Suprapubic skin (tissue), 4 donors: ENCODE measurements around the gene USP34. TPM values are rescaled to one million over a fixed set of nuclear protein-coding genes. Genes with fewer than 3 reads are reported as not detected.
"Not testable (repeated sequence)": the region's sequence is repeated elsewhere in the genome, so short reads cannot be mapped to it uniquely, and the experiment has no call there.

Experiments
- DNase-seq, 2 donors: peaks; one replicate each; pipeline ENCODE4 v3.0.0-alpha.2; 2019; ENCODE audit warnings: low spot score in 2 of 2
- H3K27ac ChIP-seq: fragments of 200-600 bp; sonication (generic); one replicate; pipeline ENCODE4 v1.5.1; 2019
- H3K27me3 ChIP-seq: fragments of 200-600 bp; sonication (generic); one replicate; pipeline ENCODE4 v1.5.1; 2019
- H3K36me3 ChIP-seq: fragments of 200-600 bp; sonication (generic); one replicate; pipeline ENCODE4 v1.5.1; 2019
- H3K4me1 ChIP-seq: fragments of 200-600 bp; sonication (generic); one replicate; pipeline ENCODE4 v1.5.1; 2019
- H3K4me3 ChIP-seq: fragments of 200-600 bp; sonication (generic); one replicate; pipeline ENCODE4 v1.5.1; 2019; ENCODE audit warnings: mild to moderate bottlenecking
- H3K9me3 ChIP-seq: fragments of 200-600 bp; sonication (generic); one replicate; pipeline ENCODE4 v1.5.1; 2019
- CTCF ChIP-seq, 2 donors: fragments of 200-600 bp in 1 of 2; fragments of 450-650 bp in 1 of 2; sonication (generic) in 1 of 2; IDR thresholded peaks; one replicate each; pipeline ENCODE4 v1.5.1; 2016 to 2019; ENCODE audit warnings: antibody characterized with exemption in 2 of 2, mild to moderate bottlenecking in 1 of 2, moderate library complexity in 1 of 2
- EP300 ChIP-seq: sonication (generic); formaldehyde crosslinking; IDR thresholded peaks from one replicate; pipeline ENCODE4 v1.6.1; 2017; ENCODE audit warnings: antibody characterized with exemption
- POLR2A ChIP-seq, 2 donors: fragments of 450-650 bp; IDR thresholded peaks; one replicate each; pipeline ENCODE4 v1.6.1; 2017; ENCODE audit warnings: antibody characterized with exemption in 2 of 2, mild to moderate bottlenecking in 2 of 2, moderate library complexity in 2 of 2
- POLR2AphosphoS5 ChIP-seq, 3 donors: sonication (generic); formaldehyde crosslinking; IDR thresholded peaks; one replicate each; pipeline ENCODE4 v1.6.1; 2017; ENCODE audit warnings: antibody characterized with exemption in 3 of 3
- WGBS: methylation state at CpG from one replicate; pipeline ENCODE4 v1.1.5; 2018; 5-methylcytosine and 5-hydroxymethylcytosine counted together
- total RNA-seq, 4 donors: library from RNA; depleted of rRNA; stranded (reverse); fragments of >200 nt; gene quantifications; one replicate each; pipeline ENCODE4 v1.1.0, GENCODE V29; 2016

Gene USP34
- total RNA-seq, 4 donors from 2014 or later: 94.5 to 242 (median 111) TPM

GRCh38 chr2:61173116-61173515 is 297.8 kb downstream of the USP34 start:
- DNase-seq: no peak
- no peak for TF ChIP-seq POLR2A (IDR thresholded peaks at IDR 0.05)
- no peak for TF ChIP-seq CTCF (IDR thresholded peaks at IDR 0.05)
- TF ChIP-seq EP300: no peak
- TF ChIP-seq POLR2AphosphoS5 (IDR thresholded peaks at IDR 0.05): no peak
- Histone ChIP-seq H3K4me3 (no peak overlapping the region), H3K9me3 (no peaks in the 10 kb centered on the region), H3K27ac (no peak overlapping the region), H3K27me3 (no peaks in the 10 kb centered on the region), H3K4me1 (peaks cover 8% of the 10 kb centered on the region), H3K36me3 (no peaks in the 10 kb centered on the region)
- 55% methylated on average over 4 of the region's 4 CpGs for WGBS

GRCh38 chr2:61172671-61173070 is 298.2 kb downstream of the USP34 start:
- Histone ChIP-seq H3K9me3 (no peaks in the 10 kb centered on the region), H3K27ac (no peak overlapping the region), H3K4me3 (no peak overlapping the region), H3K36me3 (no peaks in the 10 kb centered on the region), H3K27me3 (no peaks in the 10 kb centered on the region), H3K4me1 (peaks cover 5% of the 10 kb centered on the region)
- TF ChIP-seq POLR2A (IDR thresholded peaks at IDR 0.05): no peak
- no peak for TF ChIP-seq CTCF (IDR thresholded peaks at IDR 0.05)
- no peak for TF ChIP-seq EP300
- no peak for TF ChIP-seq POLR2AphosphoS5 (IDR thresholded peaks at IDR 0.05)
- WGBS: 80% methylated on average over 1 of the region's 1 CpG
- DNase-seq: no peak

GRCh38 chr2:61167579-61167978 is 303.3 kb downstream of the USP34 start:
- Histone ChIP-seq H3K27me3 (no peaks in the 10 kb centered on the region), H3K36me3 (peaks cover 27% of the 10 kb centered on the region), H3K9me3 (no peaks in the 10 kb centered on the region), H3K4me3 (no peak overlapping the region), H3K4me1 (no peaks in the 10 kb centered on the region), H3K27ac (no peak overlapping the region)
- DNase-seq: no peak
- WGBS: 94% methylated on average over 10 of the region's 10 CpGs
- no peak for TF ChIP-seq POLR2A (IDR thresholded peaks at IDR 0.05)
- TF ChIP-seq EP300: no peak
- no peak for TF ChIP-seq POLR2AphosphoS5 (IDR thresholded peaks at IDR 0.05)
- no peak for TF ChIP-seq CTCF (IDR thresholded peaks at IDR 0.05)

GRCh38 chr2:61165946-61166345 is 304.9 kb downstream of the USP34 start:
- Histone ChIP-seq H3K4me1 (no peaks in the 10 kb centered on the region), H3K4me3 (no peak overlapping the region), H3K27ac (no peak overlapping the region), H3K9me3 (no peaks in the 10 kb centered on the region), H3K36me3 (peaks cover 27% of the 10 kb centered on the region), H3K27me3 (no peaks in the 10 kb centered on the region)
- no peak for DNase-seq
- TF ChIP-seq POLR2AphosphoS5 (IDR thresholded peaks at IDR 0.05) (no peak), POLR2A (IDR thresholded peaks at IDR 0.05) (no peak), EP300 (no peak)
- 82% methylated on average over 3 of the region's 3 CpGs for WGBS

GRCh38 chr2:61165082-61165481 is 305.8 kb downstream of the USP34 start:
- WGBS: 93% methylated on average over 7 of the region's 7 CpGs
- peaks cover 34% of the 10 kb centered on the region for H3K36me3 ChIP-seq

GRCh38 chr2:61162721-61163120 is 308.2 kb downstream of the USP34 start:
- Histone ChIP-seq H3K4me3 (no peak overlapping the region), H3K36me3 (peaks cover 50% of the 10 kb centered on the region), H3K4me1 (no peaks in the 10 kb centered on the region), H3K27ac (no peak overlapping the region), H3K9me3 (no peaks in the 10 kb centered on the region), H3K27me3 (no peaks in the 10 kb centered on the region)
- TF ChIP-seq POLR2A (IDR thresholded peaks at IDR 0.05): no peak
- TF ChIP-seq POLR2AphosphoS5 (IDR thresholded peaks at IDR 0.05): no peak
- no peak for TF ChIP-seq CTCF (IDR thresholded peaks at IDR 0.05)
- no peak for TF ChIP-seq EP300
- no peak for DNase-seq
- 93% methylated on average over 5 of the region's 5 CpGs for WGBS

More at GRCh38 chr2:61165082-61165481, 305.8 kb downstream of the USP34 start:
- not testable (repeated sequence) for H3K9me3 ChIP-seq, H3K4me3 ChIP-seq, H3K4me1 ChIP-seq, H3K27ac ChIP-seq, H3K27me3 ChIP-seq, DNase-seq
